ENCODE results near the gene PPP2R2D. TPM values are rescaled to one million over a fixed set of nuclear protein-coding genes. Genes with fewer than 3 reads are reported as not detected.

PPP2R2D gene
- total RNA-seq, 1 experiment from 2014 or later, result 35.1 TPM

DNA sequence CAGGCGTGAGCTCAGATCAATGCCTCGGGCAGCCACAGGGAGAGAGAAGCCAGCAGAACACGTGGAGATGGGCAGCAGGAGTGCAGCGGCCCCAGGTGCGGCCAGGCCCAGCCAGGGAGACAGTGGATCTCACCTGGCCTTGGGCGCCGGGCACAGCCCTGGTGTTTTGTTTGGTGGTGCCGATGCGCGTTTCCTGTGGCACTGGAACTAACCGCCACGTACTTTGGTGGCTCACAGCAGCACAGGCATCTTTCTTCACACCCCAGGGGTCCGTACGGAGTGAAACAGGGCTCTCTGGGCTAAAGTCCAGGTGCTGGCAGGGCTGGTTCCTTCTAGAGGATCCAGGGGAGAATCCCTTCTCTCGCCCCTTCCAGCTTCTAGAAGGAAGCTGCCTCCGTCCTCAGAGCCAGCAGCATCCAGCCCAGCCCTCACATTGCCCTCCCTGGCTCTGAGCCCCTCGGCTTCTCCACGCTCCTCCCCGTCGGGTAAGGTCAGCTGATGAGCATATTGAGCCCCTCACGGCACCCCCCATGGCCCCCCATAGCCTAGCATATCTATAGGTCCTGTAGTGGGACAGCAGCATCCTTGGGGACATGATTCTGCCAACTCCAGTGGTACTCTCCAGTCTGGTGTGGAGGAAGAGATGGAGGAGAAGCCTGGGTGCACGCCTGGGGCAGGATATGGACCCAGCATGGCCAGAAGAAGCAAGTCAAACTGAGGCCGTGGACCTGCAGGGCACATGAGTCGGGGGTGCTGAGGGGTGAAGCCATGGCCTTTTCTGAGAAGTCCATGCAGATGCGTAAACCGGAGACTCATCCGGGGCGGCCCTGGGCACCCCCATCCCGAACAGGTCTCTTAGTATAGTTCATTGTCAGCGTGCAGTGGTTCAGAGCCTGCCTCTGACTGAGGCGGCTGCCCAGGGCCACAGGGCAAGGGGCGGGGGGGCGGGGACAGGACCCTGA, 43.4 kb upstream of the PPP2R2D start:
- Histone ChIP-seq H3K9ac (ENCODE audit: extremely low read depth, insufficient read length, low read length) (no peak overlapping the region), H3K4ac (ENCODE audit: low read depth, low read length) (no peak overlapping the region), H4K5ac (ENCODE audit: insufficient read length, low read depth, low read length) (no peak overlapping the region), H2BK5ac (ENCODE audit: insufficient read length, low read length) (no peak overlapping the region), H2BK15ac (ENCODE audit: low read depth, low read length) (no peak overlapping the region), H3K27me3 (ENCODE audit: insufficient read depth, low read length) (no peaks in the 10 kb centered on the region), H2BK20ac (ENCODE audit: low read depth, low read length, poor library complexity, severe bottlenecking) (no peak overlapping the region), H3K14ac (ENCODE audit: insufficient read depth, low read length) (no peak overlapping the region; the same call in 1 of the 2 replicates), H3K27ac (ENCODE audit: insufficient read length, low read depth, low read length) (no peak overlapping the region), H3K9me3 (ENCODE audit: control insufficient read depth, low read depth, low read length) (no peaks in the 10 kb centered on the region), H4K91ac (ENCODE audit: insufficient read length, low read depth, low read length) (no peak overlapping the region), H4K8ac (replicated peaks; ENCODE audit: insufficient read length, low read depth, low read length) (no peak overlapping the region), H2BK12ac (ENCODE audit: insufficient read length, low read depth, low read length) (no peak overlapping the region), H2BK120ac (ENCODE audit: low read depth, low read length, poor library complexity, severe bottlenecking) (no peak overlapping the region), H3K23ac (ENCODE audit: insufficient read length, low read depth, low read length) (no peak overlapping the region), H3K79me2 (ENCODE audit: insufficient read depth, low read length) (no peaks in the 10 kb centered on the region), H3K79me1 (ENCODE audit: insufficient read depth, low read depth, low read length, poor library complexity, severe bottlenecking) (no peaks in the 10 kb centered on the region), H3T11ph (ENCODE audit: low read length) (no peak overlapping the region), H2AK5ac (ENCODE audit: insufficient read length, low read length) (no peak overlapping the region), H3K4me2 (ENCODE audit: insufficient read depth, insufficient read length, low read length) (no peak overlapping the region), H3K4me1 (ENCODE audit: insufficient read depth, low read length) (no peaks in the 10 kb centered on the region), H2AFZ (ENCODE audit: low read length) (no peak overlapping the region), H3K18ac (ENCODE audit: insufficient read length, low read depth, low read length) (no peak overlapping the region), H4K20me1 (ENCODE audit: control insufficient read depth, insufficient read depth, insufficient read length) (no peaks in the 10 kb centered on the region), H3K56ac (ENCODE audit: insufficient read length, low read depth, low read length) (no peak overlapping the region), H3K23me2 (ENCODE audit: insufficient read length, low read depth, low read length, poor library complexity, severe bottlenecking) (no peaks in the 10 kb centered on the region)
- Mint-ChIP-seq H3K27me3 (ENCODE audit: low read depth) (no peaks in the 10 kb centered on the region; the same call in 1 of the 2 replicates), H3K36me3 (ENCODE audit: insufficient read depth in 1 of 3, low read depth in 3 of 3) (peaks cover 0 to 1% (median under 1%) of the 10 kb centered on the region in 3 experiments; a peak in 3 of 7 replicates), H3K9me3 (peaks cover under 1% of the 10 kb centered on the region in 2 experiments; a peak in 4 of 5 replicates), H3K4me3 (no peak overlapping the region), H3K27ac (no peak overlapping the region), H3K4me1 (0 out of 4 replicates have a peak, but pooled peaks cover 0 to 5% of the 10 kb centered on the region in 2 experiments)
- WGBS (ENCODE audit: extremely low coverage, insufficient read length, low lambda C conversion rate), result no CpG with 5 or more reads among the region's 33 CpGs
- peak; percentile 25 for DNase-seq
- TF ChIP-seq, protein P1, sequence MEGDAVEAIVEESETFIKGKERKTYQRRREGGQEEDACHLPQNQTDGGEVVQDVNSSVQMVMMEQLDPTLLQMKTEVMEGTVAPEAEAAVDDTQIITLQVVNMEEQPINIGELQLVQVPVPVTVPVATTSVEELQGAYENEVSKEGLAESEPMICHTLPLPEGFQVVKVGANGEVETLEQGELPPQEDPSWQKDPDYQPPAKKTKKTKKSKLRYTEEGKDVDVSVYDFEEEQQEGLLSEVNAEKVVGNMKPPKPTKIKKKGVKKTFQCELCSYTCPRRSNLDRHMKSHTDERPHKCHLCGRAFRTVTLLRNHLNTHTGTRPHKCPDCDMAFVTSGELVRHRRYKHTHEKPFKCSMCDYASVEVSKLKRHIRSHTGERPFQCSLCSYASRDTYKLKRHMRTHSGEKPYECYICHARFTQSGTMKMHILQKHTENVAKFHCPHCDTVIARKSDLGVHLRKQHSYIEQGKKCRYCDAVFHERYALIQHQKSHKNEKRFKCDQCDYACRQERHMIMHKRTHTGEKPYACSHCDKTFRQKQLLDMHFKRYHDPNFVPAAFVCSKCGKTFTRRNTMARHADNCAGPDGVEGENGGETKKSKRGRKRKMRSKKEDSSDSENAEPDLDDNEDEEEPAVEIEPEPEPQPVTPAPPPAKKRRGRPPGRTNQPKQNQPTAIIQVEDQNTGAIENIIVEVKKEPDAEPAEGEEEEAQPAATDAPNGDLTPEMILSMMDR (conservative IDR thresholded peaks at IDR 0.05), result no peak
